ENCODE results near the gene RACGAP1. TPM values are rescaled to one million over a fixed set of nuclear protein-coding genes. Genes with fewer than 3 reads are reported as not detected.

The RACGAP1 gene
- total and polyA plus RNA-seq, 12 donors: 1.0 to 17.8 (median 3.9) TPM

GRCh38 chr12:50051101-50051806, 26.0 kb upstream of the RACGAP1 start:
- ATAC-seq (peak in 4 of 8 donors; percentile 6 to 16 (median 10)), DNase-seq (no peak)
- Histone ChIP-seq H3K9me3 (no peaks in the 10 kb centered on the region), H3K27ac (peak overlapping the region in 2 of 10 donors; percentile 4 to 52), H3K27me3 (peaks cover 0 to 26% (median 7%) of the 10 kb centered on the region in 7 donors), H3K36me3 (no peaks in the 10 kb centered on the region), H3K4me1 (peaks cover 0 to 25% (median 19%) of the 10 kb centered on the region in 9 donors), H3K4me3 (peak overlapping the region in 3 of 10 donors; percentile 44 to 46 (median 45))
- intact Hi-C loops (cut with DNase I): loop anchor here in 7 of 10 donors (5.0 to 10.0 kb wide), 3 partner anchors 184 to 276 kb away; no protein-coding TSS in a partner anchor
- 62 to 67% methylated on average over 14 of the region's 14 CpGs for WGBS, 2 donors
- no peak for TF ChIP-seq CTCF (IDR thresholded peaks at IDR 0.05)

- intact Hi-C loops (cut with DNase I): loop anchor here in 7 of 10 donors (5.0 to 10.0 kb wide), 3 partner anchors 183 to 276 kb away; no protein-coding TSS in a partner anchor
- no peak for TF ChIP-seq CTCF (IDR thresholded peaks at IDR 0.05)
- ATAC-seq: peak; percentile 68 to 90 (median 78)
- peaks cover 0 to 18% (median 12%) of the 10 kb centered on the region in 9 donors for H3K4me1 ChIP-seq
- DNase-seq: peak; percentile 41 to 73
- no peaks in the 10 kb centered on the region for H3K9me3 ChIP-seq
- H3K27me3 ChIP-seq: peaks cover 0 to 19% (median 4%) of the 10 kb centered on the region in 7 donors
- WGBS, 2 donors: 4 to 7% methylated on average over 37 of the region's 37 CpGs
- peak overlapping the region in 2 of 10 donors; percentile 4 to 52 for H3K27ac ChIP-seq
- H3K36me3 ChIP-seq: no peaks in the 10 kb centered on the region
- H3K4me3 ChIP-seq: peak overlapping the region in 9 of 10 donors; percentile 10 to 46 (median 39)
Measured at GRCh38 chr12:50050410-50051098, 25.3 kb upstream of the RACGAP1 start.

DNA sequence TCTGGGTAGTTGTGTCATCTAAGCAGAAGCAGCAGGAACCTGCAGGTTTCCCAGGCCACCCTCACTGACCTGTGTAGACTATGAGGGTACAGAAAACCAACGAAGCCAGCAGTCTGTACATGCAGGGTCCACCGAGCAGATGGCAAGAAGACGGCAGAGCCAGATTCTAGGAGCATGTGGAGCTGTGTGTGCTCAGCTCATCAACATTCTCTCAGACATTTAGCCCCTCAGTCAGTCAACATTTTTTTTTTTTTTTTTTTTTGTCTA, 24.8 kb upstream of the RACGAP1 start:
- intact Hi-C loops (cut with DNase I): loop anchor here in 7 of 10 donors (5.0 to 10.0 kb wide), 3 partner anchors 183 to 275 kb away; no protein-coding TSS in a partner anchor
- Histone ChIP-seq H3K27ac (no peak overlapping the region), H3K4me1 (peaks cover 0 to 18% (median 12%) of the 10 kb centered on the region in 9 donors), H3K9me3 (no peaks in the 10 kb centered on the region), H3K4me3 (peak overlapping the region in 8 of 10 donors; percentile 24 to 46 (median 40)), H3K27me3 (peaks cover 0 to 16% (median 4%) of the 10 kb centered on the region in 7 donors), H3K36me3 (no peaks in the 10 kb centered on the region)
- TF ChIP-seq CTCF (IDR thresholded peaks at IDR 0.05): no peak
- no peak for DNase-seq
- 76 to 80% methylated on average over 3 of the region's 3 CpGs for WGBS, 2 donors
- peak in 3 of 8 donors; percentile 4 to 29 (median 17) for ATAC-seq
